Measurements from ENCODE around the gene ATP5IF1.

ATP5IF1 gene

DNA sequence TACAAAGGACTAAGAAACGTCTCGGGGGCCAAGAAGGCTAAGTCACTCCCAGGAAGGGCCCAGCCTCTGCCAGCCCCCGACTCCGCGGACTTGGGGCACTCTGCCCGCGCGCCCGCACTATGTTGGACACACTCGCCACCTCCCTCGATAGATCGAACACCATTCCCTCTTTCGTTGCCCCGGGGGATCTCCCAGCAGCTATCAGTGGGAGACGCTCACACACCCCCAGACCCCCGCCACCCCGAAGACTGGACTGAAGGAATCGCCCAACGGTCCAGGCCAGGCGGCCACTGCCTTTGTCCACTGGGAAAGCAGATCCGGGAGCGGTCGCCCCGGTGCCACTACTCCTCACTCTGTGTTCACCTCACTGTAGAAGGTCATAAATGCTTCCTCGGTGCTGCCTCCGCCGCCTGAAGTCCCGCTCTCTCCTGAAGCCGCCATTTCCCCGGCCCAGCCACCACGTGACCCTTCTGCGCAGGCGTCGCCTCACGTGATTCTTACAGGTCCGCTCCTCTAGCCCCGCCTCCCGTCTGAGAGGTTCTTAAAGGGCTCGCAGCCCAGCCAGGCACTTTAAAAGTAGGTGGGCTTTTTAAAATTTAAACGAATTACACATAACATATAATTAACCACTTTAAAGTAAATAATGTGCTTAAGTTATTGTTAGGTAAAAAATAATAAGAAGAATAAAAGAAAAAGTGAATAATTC, 3.2 kb upstream of the ATP5IF1 start, which contains the start of gene DNAJC8:
Gene DNAJC8 (minus strand): TSS at position 472 of the 706 bp plus-strand sequence. CDS start 31 bp downstream, at position 441.
- peak; percentile 90 for DNase-seq
- in situ Hi-C loops (cut with HindIII; ENCODE audit: low pct_ligation_motif_present, low pct_unique_long_range_greater_than_20kb, low sequenced_read_pairs) = no loop called here

DNA sequence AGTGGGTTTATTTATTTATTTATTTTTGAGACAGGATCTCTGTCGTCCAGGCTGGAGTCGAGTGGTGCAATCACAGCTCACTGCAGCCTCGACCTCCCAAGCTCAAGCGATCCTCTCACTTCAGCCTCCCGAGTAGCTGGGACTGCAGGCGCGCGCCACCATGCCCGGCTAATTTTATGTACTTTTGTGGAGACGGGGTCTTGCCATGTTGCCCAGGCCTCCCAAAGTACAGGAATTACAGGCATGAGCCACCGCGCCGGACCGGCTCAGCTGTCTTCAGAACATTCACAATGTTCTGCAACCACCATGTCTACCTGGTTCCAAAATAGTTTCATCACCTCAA, 2.7 kb upstream of the ATP5IF1 start:
- DNase-seq = no peak
- in situ Hi-C loops (cut with HindIII; ENCODE audit: low pct_ligation_motif_present, low pct_unique_long_range_greater_than_20kb, low sequenced_read_pairs) = no loop called here

GRCh38 chr1:28236656-28237322, 865 bp downstream of the ATP5IF1 start:
- DNase-seq = no peak
- in situ Hi-C loops (cut with HindIII; ENCODE audit: low pct_ligation_motif_present, low pct_unique_long_range_greater_than_20kb, low sequenced_read_pairs) = no loop called here

- DNase-seq = no peak
- in situ Hi-C loops (cut with HindIII; ENCODE audit: low pct_ligation_motif_present, low pct_unique_long_range_greater_than_20kb, low sequenced_read_pairs) = no loop called here
Observed at GRCh38 chr1:28239004-28239403, 3.1 kb downstream of the ATP5IF1 start.

DNA sequence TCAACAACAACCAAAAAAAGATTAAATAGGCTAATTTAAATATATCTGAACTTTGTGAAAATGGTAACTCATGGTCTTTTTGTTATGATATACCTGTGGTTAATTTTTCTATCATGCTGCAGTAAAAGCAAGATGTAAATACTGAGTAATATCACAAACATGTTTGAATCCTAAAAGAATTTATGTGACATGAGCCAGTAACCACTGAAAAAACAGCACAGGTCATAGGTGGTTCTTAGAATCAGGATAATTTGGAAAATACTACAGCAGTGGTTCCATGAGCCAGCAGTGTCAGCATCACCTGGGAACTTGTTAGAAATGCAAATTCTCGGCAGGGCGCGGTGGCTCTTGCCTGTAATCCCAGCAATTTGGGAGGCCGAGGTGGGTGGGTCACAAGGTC, 4.1 kb downstream of the ATP5IF1 start:
- no peak for DNase-seq
- in situ Hi-C loops (cut with HindIII; ENCODE audit: low pct_ligation_motif_present, low pct_unique_long_range_greater_than_20kb, low sequenced_read_pairs) = no loop called here

GRCh38 chr1:28241638-28242241, 5.8 kb downstream of the ATP5IF1 start:
- in situ Hi-C loops (cut with HindIII; ENCODE audit: low pct_ligation_motif_present, low pct_unique_long_range_greater_than_20kb, low sequenced_read_pairs) = no loop called here
- no peak for DNase-seq

DNA sequence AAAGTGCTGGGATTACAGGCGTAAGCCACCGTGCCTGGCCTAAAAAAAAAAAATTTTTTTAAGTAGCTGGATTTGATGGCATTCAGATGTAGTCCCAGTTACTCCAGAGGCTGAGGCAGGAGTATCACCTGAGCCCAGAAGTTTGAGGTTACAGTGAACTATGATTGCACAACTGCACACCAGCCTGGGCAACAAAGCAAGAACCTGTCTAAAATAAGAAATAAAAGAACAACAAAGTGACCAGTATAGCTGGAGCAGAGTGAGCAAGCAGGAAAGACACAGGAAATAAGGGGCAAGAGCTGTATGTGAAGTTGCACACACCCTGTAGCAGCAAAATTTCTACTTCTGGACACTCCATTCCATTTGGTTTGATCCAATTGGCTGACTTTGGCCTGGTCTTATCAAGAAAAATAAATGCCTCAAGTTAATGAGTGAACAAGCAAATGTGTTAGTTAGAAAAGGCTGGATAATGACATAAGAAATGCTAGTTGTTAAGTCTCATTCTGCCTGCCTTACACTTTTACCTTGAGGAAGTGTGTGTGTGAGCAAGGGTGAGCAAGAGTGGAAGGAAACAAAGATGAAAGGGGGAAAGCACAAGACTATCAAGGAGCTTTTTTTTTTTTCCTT, 7.9 kb downstream of the ATP5IF1 start:
- in situ Hi-C loops (cut with HindIII; ENCODE audit: low pct_ligation_motif_present, low pct_unique_long_range_greater_than_20kb, low sequenced_read_pairs) = no loop called here
- DNase-seq = no peak

DNA sequence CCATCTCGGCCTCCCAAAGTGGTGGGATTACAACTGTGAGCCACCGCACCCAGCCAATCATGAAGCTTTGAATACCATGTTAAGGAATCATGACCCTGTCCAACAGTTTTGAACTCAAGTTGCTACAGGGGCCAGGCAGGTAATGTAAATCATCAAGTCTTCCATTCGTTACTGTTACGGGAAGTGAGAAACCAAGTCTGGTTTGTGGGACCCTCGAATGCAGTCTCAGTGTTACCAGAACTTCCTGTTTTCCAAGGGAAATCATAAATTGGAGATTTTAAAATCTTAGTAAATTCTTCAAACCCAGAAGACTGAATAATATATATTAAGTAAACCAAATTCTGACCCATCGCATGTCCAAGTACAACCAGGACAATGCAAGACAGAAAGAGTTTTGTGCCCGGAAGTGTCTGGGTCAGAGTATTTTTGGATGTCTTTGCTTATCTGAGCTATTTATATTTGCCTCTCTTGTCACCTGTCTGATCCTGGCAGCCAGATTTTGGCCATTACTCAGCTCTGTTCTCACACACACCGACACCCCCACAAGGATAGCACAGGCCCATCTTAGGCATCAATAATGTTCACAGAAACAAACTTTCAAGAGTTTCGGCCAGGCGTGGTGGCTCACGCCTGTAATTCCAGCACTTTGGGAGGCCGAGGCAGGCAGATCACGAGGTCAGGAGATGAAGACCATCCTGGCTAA, 8.8 kb downstream of the ATP5IF1 start:
- in situ Hi-C loops (cut with HindIII; ENCODE audit: low pct_ligation_motif_present, low pct_unique_long_range_greater_than_20kb, low sequenced_read_pairs) = no loop called here
- DNase-seq = no peak

GRCh38 chr1:28246427-28246832, 10.5 kb downstream of the ATP5IF1 start:
- in situ Hi-C loops (cut with HindIII; ENCODE audit: low pct_ligation_motif_present, low pct_unique_long_range_greater_than_20kb, low sequenced_read_pairs) = no loop called here

DNA sequence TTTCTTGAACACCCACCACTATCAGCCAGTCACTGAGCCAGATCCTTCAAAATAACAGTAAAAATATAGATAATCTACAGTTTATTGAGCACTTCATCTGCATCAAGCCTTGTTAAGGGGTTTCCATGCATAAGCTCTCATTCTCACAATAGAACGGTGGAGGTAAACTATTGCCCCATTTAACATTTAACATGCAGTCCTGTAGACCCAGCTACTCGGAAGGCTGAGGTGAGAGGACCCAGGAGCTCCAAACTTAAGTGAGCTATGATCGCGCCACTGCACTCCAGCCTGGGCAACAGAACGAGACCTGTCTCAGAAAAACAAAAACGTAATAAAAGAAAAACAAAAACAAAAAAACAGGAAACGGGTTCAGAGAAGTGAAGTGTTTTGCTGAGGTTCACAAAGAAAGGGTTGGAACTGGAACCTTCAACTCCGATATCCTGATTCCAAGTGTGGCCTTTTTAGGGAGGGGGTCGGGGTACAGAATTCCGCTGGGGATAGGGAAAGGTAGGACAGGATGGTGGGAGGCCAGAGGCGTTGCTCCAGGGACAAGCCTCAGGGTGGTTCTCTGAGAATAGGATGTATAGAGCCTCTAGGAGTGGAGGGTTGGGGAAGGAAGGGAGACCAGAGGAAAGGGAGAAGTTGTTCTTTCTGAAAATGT, 11.8 kb downstream of the ATP5IF1 start:
- in situ Hi-C loops (cut with HindIII; ENCODE audit: low pct_ligation_motif_present, low pct_unique_long_range_greater_than_20kb, low sequenced_read_pairs) = no loop called here
- no peak for DNase-seq

More at GRCh38 chr1:28246427-28246832, 10.5 kb downstream of the ATP5IF1 start:
- peak; percentile 35 for DNase-seq

GRCh38 chr1:28248273-28249012, 12.5 kb downstream of the ATP5IF1 start:
- DNase-seq = peak; percentile 77
- in situ Hi-C loops (cut with HindIII; ENCODE audit: low pct_ligation_motif_present, low pct_unique_long_range_greater_than_20kb, low sequenced_read_pairs) = no loop called here

DNA sequence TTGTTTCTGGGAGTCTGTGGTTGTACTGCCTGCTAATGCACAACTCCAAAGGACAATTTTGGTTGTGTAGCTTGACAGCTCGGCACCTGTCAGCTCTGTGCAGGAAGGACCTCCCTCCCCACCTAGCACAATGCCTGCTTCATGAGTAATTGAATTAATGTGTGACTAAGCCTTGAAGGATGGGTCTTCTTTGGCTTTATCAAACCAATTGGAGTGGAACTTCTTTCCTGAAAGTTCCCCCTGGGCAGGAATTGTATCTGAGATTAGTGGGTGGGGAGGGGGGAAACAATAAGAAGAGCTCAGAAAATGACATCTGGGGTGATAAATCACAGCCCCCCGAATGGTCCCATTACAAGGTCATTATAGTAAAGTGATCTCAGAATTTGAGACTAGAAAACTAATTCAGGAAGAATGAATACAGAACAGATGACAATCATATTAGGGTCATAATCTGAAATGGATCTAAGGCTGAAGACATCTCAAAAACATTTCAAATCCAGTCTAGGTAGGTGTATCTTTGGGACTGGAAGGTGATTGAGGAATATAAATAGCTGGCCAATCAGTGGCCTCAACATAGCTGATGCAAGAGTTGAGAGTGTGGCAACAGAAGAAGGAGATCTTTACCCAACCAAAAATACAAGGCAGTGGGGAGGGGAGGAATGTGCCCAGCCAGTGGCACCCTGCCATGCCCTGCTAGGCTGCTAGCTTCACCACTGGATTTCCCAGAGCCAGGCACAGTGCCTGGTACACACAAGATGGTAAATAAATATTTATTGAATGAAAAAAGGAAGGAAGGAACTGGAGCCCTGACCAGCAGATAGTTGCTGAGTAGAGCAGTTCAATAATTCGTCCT, 13.3 kb downstream of the ATP5IF1 start:
- in situ Hi-C loops (cut with HindIII; ENCODE audit: low pct_ligation_motif_present, low pct_unique_long_range_greater_than_20kb, low sequenced_read_pairs) = no loop called here
- peak; percentile 89 for DNase-seq

GRCh38 chr1:28249866-28250295, 14.0 kb downstream of the ATP5IF1 start:
- in situ Hi-C loops (cut with HindIII; ENCODE audit: low pct_ligation_motif_present, low pct_unique_long_range_greater_than_20kb, low sequenced_read_pairs) = no loop called here
- no peak for DNase-seq

DNA sequence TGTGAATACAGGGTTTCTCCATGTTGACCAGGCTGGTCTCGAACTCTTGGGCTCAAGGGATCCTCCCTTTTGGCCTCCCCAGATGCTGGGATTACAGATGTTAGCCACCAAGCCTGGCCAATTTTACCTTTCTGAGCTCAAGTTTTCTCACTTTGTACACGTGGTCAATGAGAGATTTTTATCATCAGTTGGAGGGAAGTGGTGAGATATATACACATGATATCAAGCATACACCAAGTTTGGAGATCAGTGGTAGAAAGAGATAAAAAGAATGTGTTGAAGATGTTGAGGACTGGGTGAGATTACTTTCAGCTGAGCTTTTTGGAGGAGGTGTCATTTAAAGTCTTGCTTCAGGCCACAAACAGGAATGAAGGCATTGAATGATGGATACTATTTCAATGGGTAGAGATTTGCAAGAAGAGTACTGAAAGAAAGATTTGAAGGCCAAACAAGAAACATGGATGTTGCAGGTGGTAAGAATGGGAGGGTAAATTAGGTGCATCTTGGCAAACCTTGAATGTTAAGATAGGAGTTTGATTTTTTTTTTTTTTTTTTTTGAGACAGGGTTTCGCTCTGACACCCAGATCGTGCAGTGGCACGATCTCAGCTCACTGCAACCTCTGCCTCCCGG, 20.4 kb downstream of the ATP5IF1 start:
- DNase-seq = no peak
- in situ Hi-C loops (cut with HindIII; ENCODE audit: low pct_ligation_motif_present, low pct_unique_long_range_greater_than_20kb, low sequenced_read_pairs) = no loop called here

DNA sequence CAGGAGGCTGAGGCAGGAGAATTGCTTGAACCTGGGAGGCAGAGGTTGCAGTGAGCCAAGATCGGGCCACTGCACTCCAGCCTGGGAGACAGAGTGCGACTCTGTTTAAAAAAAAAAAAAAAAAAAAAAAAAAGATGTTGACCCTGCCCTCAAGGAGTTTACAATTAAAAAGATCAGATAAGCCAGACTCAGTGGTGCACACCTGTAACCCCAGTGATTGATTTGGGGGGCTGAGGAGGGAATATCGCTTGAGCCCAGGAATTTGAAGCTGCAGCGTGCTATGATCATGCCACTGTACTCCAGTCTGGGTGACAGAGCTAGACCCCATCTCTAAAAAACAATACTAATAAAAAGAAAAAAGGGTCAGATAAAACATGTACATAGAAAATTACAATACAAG, 21.8 kb downstream of the ATP5IF1 start:
- no peak for DNase-seq
- in situ Hi-C loops (cut with HindIII; ENCODE audit: low pct_ligation_motif_present, low pct_unique_long_range_greater_than_20kb, low sequenced_read_pairs) = no loop called here

- DNase-seq = peak; percentile 19
- in situ Hi-C loops (cut with HindIII; ENCODE audit: low pct_ligation_motif_present, low pct_unique_long_range_greater_than_20kb, low sequenced_read_pairs) = no loop called here
Observed at GRCh38 chr1:28258628-28259251, 22.8 kb downstream of the ATP5IF1 start.

All from ACHN (cell line).